Measurements from ENCODE around the gene MAGI2. TPM values are rescaled to one million over a fixed set of nuclear protein-coding genes. Genes with fewer than 3 reads are reported as not detected.

The MAGI2 gene
- total RNA-seq, 1 experiment from 2014 or later, result 0.52 TPM

DNA sequence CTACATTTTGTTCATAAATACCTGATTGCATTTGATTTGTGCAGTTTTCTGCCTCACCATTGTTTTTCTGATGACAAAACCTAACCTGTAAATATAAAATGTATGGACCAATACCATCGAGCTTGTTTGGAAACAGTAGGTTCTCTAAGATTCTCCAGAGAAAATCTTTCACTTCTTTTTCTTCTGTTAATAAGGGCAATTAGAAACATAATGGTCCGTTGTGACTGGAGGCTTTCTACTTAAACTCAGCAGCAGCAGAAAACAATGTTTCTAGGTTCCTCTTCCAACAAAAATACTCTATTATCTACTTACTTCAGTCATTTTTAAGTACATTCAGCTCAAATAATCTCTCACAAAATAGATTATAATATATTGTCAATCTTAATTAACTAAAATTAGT is 1053.4 kb downstream of the MAGI2 start:
- H3K9me3 Mint-ChIP-seq (ENCODE audit: low read depth, unreplicated experiment), result no peaks in the 10 kb centered on the region
- no TSS peak for BruUV-seq (replicated peaks)
- H3K36me3 Mint-ChIP-seq (ENCODE audit: insufficient read depth, unreplicated experiment), result no peaks in the 10 kb centered on the region
- DNase-seq, result no peak
- TF ChIP-seq, protein P1, sequence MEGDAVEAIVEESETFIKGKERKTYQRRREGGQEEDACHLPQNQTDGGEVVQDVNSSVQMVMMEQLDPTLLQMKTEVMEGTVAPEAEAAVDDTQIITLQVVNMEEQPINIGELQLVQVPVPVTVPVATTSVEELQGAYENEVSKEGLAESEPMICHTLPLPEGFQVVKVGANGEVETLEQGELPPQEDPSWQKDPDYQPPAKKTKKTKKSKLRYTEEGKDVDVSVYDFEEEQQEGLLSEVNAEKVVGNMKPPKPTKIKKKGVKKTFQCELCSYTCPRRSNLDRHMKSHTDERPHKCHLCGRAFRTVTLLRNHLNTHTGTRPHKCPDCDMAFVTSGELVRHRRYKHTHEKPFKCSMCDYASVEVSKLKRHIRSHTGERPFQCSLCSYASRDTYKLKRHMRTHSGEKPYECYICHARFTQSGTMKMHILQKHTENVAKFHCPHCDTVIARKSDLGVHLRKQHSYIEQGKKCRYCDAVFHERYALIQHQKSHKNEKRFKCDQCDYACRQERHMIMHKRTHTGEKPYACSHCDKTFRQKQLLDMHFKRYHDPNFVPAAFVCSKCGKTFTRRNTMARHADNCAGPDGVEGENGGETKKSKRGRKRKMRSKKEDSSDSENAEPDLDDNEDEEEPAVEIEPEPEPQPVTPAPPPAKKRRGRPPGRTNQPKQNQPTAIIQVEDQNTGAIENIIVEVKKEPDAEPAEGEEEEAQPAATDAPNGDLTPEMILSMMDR (IDR thresholded peaks at IDR 0.05; ENCODE audit: unreplicated experiment), result no peak
- no peak overlapping the region for H3K27ac Mint-ChIP-seq (ENCODE audit: unreplicated experiment)
- no peak overlapping the region for H3K4me3 Mint-ChIP-seq (ENCODE audit: low read depth, unreplicated experiment)
- CTCF ChIA-PET, result no interaction called here
- no peaks in the 10 kb centered on the region for H3K4me1 Mint-ChIP-seq (ENCODE audit: low read depth, unreplicated experiment)
- H3K27me3 Mint-ChIP-seq (ENCODE audit: unreplicated experiment), result no peaks in the 10 kb centered on the region
- intact Hi-C loops (cut with micrococcal nuclease; ENCODE audit: unreplicated experiment), result no loop called here

DNA sequence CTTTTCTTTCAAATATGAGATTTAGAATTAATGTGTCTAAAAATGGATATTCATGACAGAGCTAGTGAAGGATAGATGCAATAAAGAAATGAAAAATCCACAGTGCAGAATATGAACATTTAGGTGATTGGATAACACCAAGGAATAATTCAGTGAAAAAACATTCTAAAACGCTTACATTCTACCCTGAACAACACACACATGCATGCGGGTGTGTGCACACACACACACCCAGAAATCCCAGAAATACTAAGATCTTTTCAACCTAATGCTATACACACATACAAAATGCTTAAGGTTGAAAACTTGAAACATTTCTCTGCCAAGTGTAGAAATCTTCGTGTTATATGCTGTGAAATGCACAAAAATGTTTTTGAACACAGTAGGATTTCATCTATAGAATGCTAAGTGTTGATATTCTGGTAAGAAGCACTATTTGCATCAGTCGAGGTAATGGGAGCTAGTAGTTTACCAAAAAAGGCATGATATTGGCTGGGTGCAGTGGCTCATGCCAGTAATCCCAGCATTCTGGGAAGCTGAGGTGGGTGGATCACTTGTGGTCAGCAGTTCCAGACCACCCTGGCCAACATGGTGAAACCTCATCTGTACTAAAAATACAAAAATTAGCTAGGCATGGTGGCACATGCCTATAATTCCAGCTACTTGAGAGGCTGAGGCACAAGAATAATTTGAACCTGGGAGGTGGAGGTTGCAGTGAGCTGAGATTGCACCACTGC is 1054.3 kb downstream of the MAGI2 start:
- intact Hi-C loops (cut with micrococcal nuclease; ENCODE audit: unreplicated experiment), result no loop called here
- no peaks in the 10 kb centered on the region for H3K4me1 Mint-ChIP-seq (ENCODE audit: low read depth, unreplicated experiment)
- no peaks in the 10 kb centered on the region for H3K9me3 Mint-ChIP-seq (ENCODE audit: low read depth, unreplicated experiment)
- H3K27ac Mint-ChIP-seq (ENCODE audit: unreplicated experiment), result no peak overlapping the region
- no peaks in the 10 kb centered on the region for H3K36me3 Mint-ChIP-seq (ENCODE audit: insufficient read depth, unreplicated experiment)
- BruUV-seq (replicated peaks), result no TSS peak
- no peak for DNase-seq
- CTCF ChIA-PET, result no interaction called here
- H3K4me3 Mint-ChIP-seq (ENCODE audit: low read depth, unreplicated experiment), result no peak overlapping the region
- H3K27me3 Mint-ChIP-seq (ENCODE audit: unreplicated experiment), result no peaks in the 10 kb centered on the region
- TF ChIP-seq, protein P1 (IDR thresholded peaks at IDR 0.05; ENCODE audit: unreplicated experiment), result no peak

DNA sequence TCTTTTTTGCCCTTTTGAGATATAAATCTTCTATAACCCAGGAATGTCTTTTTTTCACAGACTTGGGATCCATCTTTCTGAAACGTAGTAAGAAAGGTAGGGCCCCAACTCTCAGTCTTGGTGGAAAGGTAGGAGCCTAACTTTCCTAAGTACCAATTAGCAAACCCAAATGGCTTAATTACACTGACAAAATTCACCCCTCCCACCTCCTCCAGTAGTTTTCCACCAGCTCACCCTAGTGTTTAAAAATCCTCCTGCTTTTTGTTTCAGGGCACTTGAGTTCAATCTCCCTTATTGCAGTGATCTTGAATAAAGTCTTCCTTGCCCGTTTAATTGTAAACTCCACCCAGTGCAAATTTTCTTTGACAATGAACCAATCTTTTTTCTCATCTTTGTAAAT is 1054.9 kb downstream of the MAGI2 start:
- CTCF ChIA-PET, result no interaction called here
- BruUV-seq (replicated peaks), result no TSS peak
- Mint-ChIP-seq H3K27me3 (ENCODE audit: unreplicated experiment) (no peaks in the 10 kb centered on the region), H3K4me3 (ENCODE audit: low read depth, unreplicated experiment) (no peak overlapping the region), H3K36me3 (ENCODE audit: insufficient read depth, unreplicated experiment) (no peaks in the 10 kb centered on the region), H3K9me3 (ENCODE audit: low read depth, unreplicated experiment) (no peaks in the 10 kb centered on the region), H3K4me1 (ENCODE audit: low read depth, unreplicated experiment) (no peaks in the 10 kb centered on the region), H3K27ac (ENCODE audit: unreplicated experiment) (no peak overlapping the region)
- no peak for DNase-seq
- intact Hi-C loops (cut with micrococcal nuclease; ENCODE audit: unreplicated experiment), result no loop called here
- TF ChIP-seq, protein P1 (IDR thresholded peaks at IDR 0.05; ENCODE audit: unreplicated experiment), result no peak

DNA sequence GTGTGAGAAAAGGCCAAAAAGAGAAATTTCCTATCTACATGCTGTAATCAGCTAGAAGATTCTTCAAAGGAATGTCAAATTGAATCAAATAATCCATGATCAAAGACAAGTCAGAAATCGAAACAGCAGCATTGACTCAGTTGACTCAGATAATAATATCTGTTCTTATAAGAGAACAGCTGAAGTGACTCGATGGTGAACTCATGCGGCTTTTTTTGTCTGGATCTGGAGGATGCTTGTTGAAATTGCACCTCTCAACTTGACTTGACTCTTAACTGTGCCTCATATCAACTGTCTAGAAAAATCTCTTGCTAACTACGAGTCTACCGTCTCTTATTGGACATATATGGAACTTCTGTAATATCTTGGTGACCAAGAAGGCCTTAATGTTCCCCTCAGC is 1055.4 kb downstream of the MAGI2 start:
- DNase-seq, result no peak
- Mint-ChIP-seq H3K36me3 (ENCODE audit: insufficient read depth, unreplicated experiment) (no peaks in the 10 kb centered on the region), H3K4me3 (ENCODE audit: low read depth, unreplicated experiment) (no peak overlapping the region), H3K9me3 (ENCODE audit: low read depth, unreplicated experiment) (no peaks in the 10 kb centered on the region), H3K27me3 (ENCODE audit: unreplicated experiment) (no peaks in the 10 kb centered on the region), H3K27ac (ENCODE audit: unreplicated experiment) (no peak overlapping the region), H3K4me1 (ENCODE audit: low read depth, unreplicated experiment) (no peaks in the 10 kb centered on the region)
- CTCF ChIA-PET, result no interaction called here
- BruUV-seq (replicated peaks), result no TSS peak
- TF ChIP-seq, protein P1 (IDR thresholded peaks at IDR 0.05; ENCODE audit: unreplicated experiment), result no peak
- intact Hi-C loops (cut with micrococcal nuclease; ENCODE audit: unreplicated experiment), result no loop called here
